GM12801 (cell line): Measurements from ENCODE around the gene KRTAP9-7.

Source experiments
- CTCF ChIP-seq: IDR thresholded peaks from one replicate; pipeline ENCODE4 v1.5.1; 2011; ENCODE audit warnings: control low read depth; ENCODE audit not compliant: insufficient read length; ENCODE audit errors: extremely low read depth

KRTAP9-7 gene

GRCh38 chr17:41318231-41318630 lies 42.7 kb downstream of the KRTAP9-7 start:
- no peak for TF ChIP-seq CTCF

- no peak for TF ChIP-seq CTCF
These were observed 46.8 kb downstream of the KRTAP9-7 start for GRCh38 chr17:41322094-41322902.

DNA sequence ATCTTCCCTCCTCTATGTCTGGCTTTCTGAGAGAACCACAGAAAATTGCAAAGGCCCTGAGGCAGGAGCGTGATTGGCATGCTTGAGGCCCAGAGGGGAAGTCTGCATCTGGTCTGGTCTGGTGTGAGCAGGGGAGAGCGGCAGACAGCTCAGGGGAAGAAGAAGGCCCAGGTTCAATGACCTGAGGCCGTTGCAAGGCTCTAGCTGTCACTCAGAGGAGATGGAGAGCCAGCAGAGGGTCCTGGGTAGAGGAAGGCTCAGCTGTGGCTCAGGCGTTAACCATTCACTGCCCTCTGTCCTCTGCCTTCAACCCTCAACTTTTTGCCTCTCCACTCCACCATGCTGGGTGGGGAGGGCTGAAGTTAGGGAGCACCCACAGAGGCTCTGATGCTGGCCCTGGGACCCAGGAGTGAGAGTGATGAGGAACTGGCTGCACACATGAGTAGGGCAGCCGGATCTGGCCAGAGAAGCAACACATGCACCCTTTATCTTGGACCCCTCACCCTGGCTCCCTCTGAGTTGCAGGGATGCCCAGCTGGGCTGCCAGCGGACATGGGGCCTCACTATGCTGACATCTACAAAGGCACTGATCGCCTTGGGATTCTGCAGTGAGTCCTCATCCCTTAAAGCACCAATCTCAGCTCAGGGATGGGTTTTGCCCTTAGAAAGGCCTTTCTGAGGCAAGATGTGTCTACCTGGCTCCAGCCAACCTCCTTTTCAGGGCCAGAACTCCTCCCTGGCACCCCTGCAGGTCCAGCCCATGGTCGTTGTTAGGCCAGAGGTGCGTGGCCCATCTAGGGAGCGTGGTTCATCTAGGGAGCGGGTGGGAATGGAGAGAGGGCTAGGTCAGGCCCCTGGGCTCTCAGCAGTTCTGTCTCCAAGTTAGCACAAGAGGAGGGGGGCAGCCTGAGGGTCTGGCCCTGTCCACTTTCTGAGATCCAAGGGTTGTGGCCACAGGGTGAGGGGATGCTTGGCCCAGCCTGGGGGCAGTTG lies 47.7 kb downstream of the KRTAP9-7 start:
- TF ChIP-seq CTCF = no peak

GRCh38 chr17:41324180-41325075 lies 48.9 kb downstream of the KRTAP9-7 start:
- TF ChIP-seq CTCF = no peak

- no peak for TF ChIP-seq CTCF
These were observed 49.6 kb downstream of the KRTAP9-7 start for GRCh38 chr17:41325126-41325525.

- no peak for TF ChIP-seq CTCF
These were observed 50.1 kb downstream of the KRTAP9-7 start for GRCh38 chr17:41325611-41326010.
